HepG2 (cell line): Measurements from ENCODE around the gene CD46. TPM values are rescaled to one million over a fixed set of nuclear protein-coding genes. Genes with fewer than 3 reads are reported as not detected.

Experiments
- CHCHD3 ChIP-seq: sonication (generic); formaldehyde crosslinking; IDR thresholded peaks from 2 replicates; pipeline ENCODE4 v1.8.0; 2022; ENCODE audit warnings: mild to moderate bottlenecking, missing genetic modification reagents, moderate library complexity
- GMEB2 ChIP-seq: IDR thresholded peaks from 2 replicates; pipeline ENCODE4 v1.6.1; 2016; ENCODE audit warnings: missing biosample characterization, missing genetic modification reagents, low read depth
- HOMEZ ChIP-seq: IDR thresholded peaks from 2 replicates; pipeline ENCODE4 v1.6.1; 2016; ENCODE audit warnings: low read depth
- LBX2 ChIP-seq: sonication (generic); formaldehyde crosslinking; IDR thresholded peaks from 2 replicates; pipeline ENCODE4 v1.5.0; 2020; ENCODE audit warnings: missing genetic modification reagents, mild to moderate bottlenecking, borderline replicate concordance
- MXD4 ChIP-seq: IDR thresholded peaks from 2 replicates; pipeline ENCODE4 v1.6.1; 2016; ENCODE audit warnings: mild to moderate bottlenecking, missing biosample characterization, missing genetic modification reagents
- NFATC3 ChIP-seq: sonication (generic); formaldehyde crosslinking; IDR thresholded peaks from 2 replicates; pipeline ENCODE4 v1.5.1; 2020; ENCODE audit warnings: mild to moderate bottlenecking, missing genetic modification reagents
- NR2F1 ChIP-seq, 2 experiments: fragments of 450-650 bp in 1 of 2; formaldehyde crosslinking in 1 of 2; IDR thresholded peaks; 2 replicates each; pipeline versions ENCODE4 v1.5.0 to v1.6.1; 2016 to 2020; ENCODE audit warnings: mild to moderate bottlenecking in 1 of 2, missing compliant biosample characterization in 1 of 2, missing genetic modification reagents in 1 of 2, moderate library complexity in 1 of 2
- NR2F6 ChIP-seq, 2 experiments: IDR thresholded peaks; 2 replicates each; pipeline ENCODE4 v1.6.1; 2016; ENCODE audit warnings: antibody characterized with exemption in 1 of 2, mild to moderate bottlenecking in 1 of 2
- RFXAP ChIP-seq: sonication (generic); formaldehyde crosslinking; IDR thresholded peaks from 2 replicates; pipeline ENCODE4 v1.4.0; 2020; ENCODE audit warnings: missing genetic modification reagents, borderline replicate concordance
- SKI ChIP-seq: fragments of 450-650 bp; IDR thresholded peaks from one replicate; pipeline ENCODE4 v1.6.1; 2018; ENCODE audit warnings: mild to moderate bottlenecking; ENCODE audit not compliant: partially characterized antibody
- SMAD1 ChIP-seq: sonication (generic); formaldehyde crosslinking; IDR thresholded peaks from 2 replicates; pipeline ENCODE4 v1.4.0; 2020; ENCODE audit warnings: missing genetic modification reagents, low read depth, mild to moderate bottlenecking, borderline replicate concordance
- SPEN ChIP-seq: sonication (generic); formaldehyde crosslinking; IDR thresholded peaks from 2 replicates; pipeline ENCODE4 v1.5.1; 2020; ENCODE audit warnings: low read depth, mild to moderate bottlenecking, missing genetic modification reagents
- TGIF2 ChIP-seq: IDR thresholded peaks from 2 replicates; pipeline ENCODE4 v1.6.1; 2016; ENCODE audit warnings: control low read depth, missing compliant biosample characterization
- ZFP82 ChIP-seq: sonication (generic); formaldehyde crosslinking; IDR thresholded peaks from 2 replicates; pipeline ENCODE4 v1.5.1; 2020; ENCODE audit warnings: mild to moderate bottlenecking, missing genetic modification reagents, borderline replicate concordance
- ZFP90 ChIP-seq: sonication (generic); formaldehyde crosslinking; IDR thresholded peaks from 2 replicates; pipeline ENCODE4 v1.8.0; 2022; ENCODE audit warnings: missing genetic modification reagents, mild to moderate bottlenecking, inconsistent platforms, borderline replicate concordance
- ZFX ChIP-seq: sonication (generic); formaldehyde crosslinking; IDR thresholded peaks from 2 replicates; pipeline ENCODE4 v1.4.0; 2020; ENCODE audit warnings: mild to moderate bottlenecking, low read depth, missing genetic modification reagents, moderate library complexity
- ZNF768 ChIP-seq: sonication (generic); formaldehyde crosslinking; IDR thresholded peaks from 2 replicates; pipeline ENCODE4 v1.4.0; 2020; ENCODE audit warnings: missing genetic modification reagents
- ZNF780A ChIP-seq: sonication (generic); formaldehyde crosslinking; IDR thresholded peaks from 2 replicates; pipeline ENCODE4 v1.8.0; 2022; ENCODE audit warnings: mild to moderate bottlenecking, missing genetic modification reagents, moderate library complexity
- ZNF883 ChIP-seq: sonication (generic); formaldehyde crosslinking; IDR thresholded peaks from 2 replicates; pipeline ENCODE4 v1.5.1; 2020; ENCODE audit warnings: mild to moderate bottlenecking, missing genetic modification reagents; ENCODE audit errors: not compliant biosample characterization
- polyA plus RNA-seq, 8 experiments: library from polyadenylated mRNA; depleted of rRNA in 3 of 8; stranded (reverse) in 7 of 8; unstranded in 1 of 8; fragments of >200 nt; fragmentation: Illumina TruSeq in 4 of 8; extraction: Trizol in 4 of 8; gene quantifications; 2 replicates each; pipeline versions ENCODE4 v1.2.1 to v1.2.3, GENCODE V29; 2011 to 2016; ENCODE audit warnings: low read depth in 4 of 8, missing spikeins in 1 of 8, mixed read lengths in 1 of 8; ENCODE audit not compliant: insufficient read depth in 1 of 8
- total RNA-seq, 5 experiments: library from RNA; depleted of rRNA; stranded (reverse); fragments of >200 nt; fragmentation: Illumina TruSeq; extraction: Trizol; gene quantifications; 2 replicates each; pipeline ENCODE4 v1.2.3, GENCODE V29; 2016; ENCODE audit warnings: low read depth in 1 of 5
- TF ChIP-seq, protein P1 (sequence below): sonication (generic); formaldehyde crosslinking; IDR thresholded peaks from 2 replicates; pipeline ENCODE4 v1.8.1; 2023; ENCODE audit warnings: mild to moderate bottlenecking, missing genetic modification reagents
- TF ChIP-seq, protein P2 (sequence below): IDR thresholded peaks from 2 replicates; pipeline ENCODE4 v1.6.1; 2016; ENCODE audit warnings: missing genetic modification reagents, missing compliant biosample characterization
- TF ChIP-seq, protein P3 (sequence below): IDR thresholded peaks from 2 replicates; pipeline ENCODE4 v1.6.1; 2016; ENCODE audit warnings: missing compliant biosample characterization, missing genetic modification reagents, borderline replicate concordance

CD46 gene
- total and polyA plus RNA-seq, 2 of the 13 experiments (the other 11 are each of a cell fraction or from before 2014, with no cell fraction given), result 130 to 277 TPM

- TF ChIP-seq TGIF2 (CRISPR knock-in tag), result peak; percentile 77; the same call in 1 of the 2 replicates
- peak; percentile 49; the same call in 1 of the 2 replicates for TF ChIP-seq MXD4
- TF ChIP-seq SKI, result peak; percentile 16
- TF ChIP-seq, protein P1, sequence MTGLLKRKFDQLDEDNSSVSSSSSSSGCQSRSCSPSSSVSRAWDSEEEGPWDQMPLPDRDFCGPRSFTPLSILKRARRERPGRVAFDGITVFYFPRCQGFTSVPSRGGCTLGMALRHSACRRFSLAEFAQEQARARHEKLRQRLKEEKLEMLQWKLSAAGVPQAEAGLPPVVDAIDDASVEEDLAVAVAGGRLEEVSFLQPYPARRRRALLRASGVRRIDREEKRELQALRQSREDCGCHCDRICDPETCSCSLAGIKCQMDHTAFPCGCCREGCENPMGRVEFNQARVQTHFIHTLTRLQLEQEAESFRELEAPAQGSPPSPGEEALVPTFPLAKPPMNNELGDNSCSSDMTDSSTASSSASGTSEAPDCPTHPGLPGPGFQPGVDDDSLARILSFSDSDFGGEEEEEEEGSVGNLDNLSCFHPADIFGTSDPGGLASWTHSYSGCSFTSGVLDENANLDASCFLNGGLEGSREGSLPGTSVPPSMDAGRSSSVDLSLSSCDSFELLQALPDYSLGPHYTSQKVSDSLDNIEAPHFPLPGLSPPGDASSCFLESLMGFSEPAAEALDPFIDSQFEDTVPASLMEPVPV (CRISPR knock-in tag), result peak; percentile 83; the same call in 1 of the 2 replicates
- TF ChIP-seq CHCHD3, result 0 out of 2 replicates have a peak, but pooled peaks have one; percentile 34
- peak; percentile 19 for TF ChIP-seq ZNF883 (CRISPR knock-in tag)
- peak; percentile 91 for TF ChIP-seq ZFX (CRISPR knock-in tag)
- no peak for TF ChIP-seq NR2F6 (IDR thresholded peaks at IDR 0.05)
- peak; percentile 51 for TF ChIP-seq NR2F6 (CRISPR knock-in tag; IDR thresholded peaks at IDR 0.05)
- 0 out of 2 replicates have a peak, but pooled peaks have one; percentile 25 for TF ChIP-seq ZFP90
- TF ChIP-seq, protein P2, sequence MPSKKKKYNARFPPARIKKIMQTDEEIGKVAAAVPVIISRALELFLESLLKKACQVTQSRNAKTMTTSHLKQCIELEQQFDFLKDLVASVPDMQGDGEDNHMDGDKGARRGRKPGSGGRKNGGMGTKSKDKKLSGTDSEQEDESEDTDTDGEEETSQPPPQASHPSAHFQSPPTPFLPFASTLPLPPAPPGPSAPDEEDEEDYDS, result peak; percentile 74
- TF ChIP-seq LBX2 (CRISPR knock-in tag), result no peak
- TF ChIP-seq NFATC3 (CRISPR knock-in tag), result no peak
- peak; percentile 80; the same call in 1 of the 2 replicates for TF ChIP-seq SPEN
- peak; percentile 43; the same call in 1 of the 2 replicates for TF ChIP-seq GMEB2 (CRISPR knock-in tag)
- TF ChIP-seq ZFP82 (CRISPR knock-in tag), result no peak; the same call in 1 of the 2 replicates
- TF ChIP-seq ZNF768 (CRISPR knock-in tag), result peak; percentile 54; the same call in 1 of the 2 replicates
- no peak for TF ChIP-seq ZNF780A
- TF ChIP-seq HOMEZ (CRISPR knock-in tag), result 0 out of 2 replicates have a peak, but pooled peaks have one; percentile 32
- peak; percentile 83; the same call in 1 of the 2 replicates for TF ChIP-seq SMAD1
- TF ChIP-seq, protein P3, sequence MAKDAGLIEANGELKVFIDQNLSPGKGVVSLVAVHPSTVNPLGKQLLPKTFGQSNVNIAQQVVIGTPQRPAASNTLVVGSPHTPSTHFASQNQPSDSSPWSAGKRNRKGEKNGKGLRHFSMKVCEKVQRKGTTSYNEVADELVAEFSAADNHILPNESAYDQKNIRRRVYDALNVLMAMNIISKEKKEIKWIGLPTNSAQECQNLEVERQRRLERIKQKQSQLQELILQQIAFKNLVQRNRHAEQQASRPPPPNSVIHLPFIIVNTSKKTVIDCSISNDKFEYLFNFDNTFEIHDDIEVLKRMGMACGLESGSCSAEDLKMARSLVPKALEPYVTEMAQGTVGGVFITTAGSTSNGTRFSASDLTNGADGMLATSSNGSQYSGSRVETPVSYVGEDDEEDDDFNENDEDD (CRISPR knock-in tag), result peak; percentile 66; the same call in 1 of the 2 replicates
- TF ChIP-seq RFXAP (CRISPR knock-in tag), result peak; percentile 32; the same call in 1 of the 2 replicates
- TF ChIP-seq NR2F1 (CRISPR knock-in tag; IDR thresholded peaks at IDR 0.05), result peak in 1 of 2 experiments; percentile 22; a peak in 1 of 4 replicates
Measured at GRCh38 chr1:207752456-207752998, 673 bp downstream of the CD46 start (continued).
